Activated CD4-positive, alpha-beta T cell treated with anti-CD3 and anti-CD28 coated beads for 1 hour (primary cell): ENCODE data around the gene WSB1.

Source experiments
- DNase-seq: peaks from one replicate; pipeline ENCODE4 v3.0.0-alpha.2; 2020

Gene WSB1

DNA sequence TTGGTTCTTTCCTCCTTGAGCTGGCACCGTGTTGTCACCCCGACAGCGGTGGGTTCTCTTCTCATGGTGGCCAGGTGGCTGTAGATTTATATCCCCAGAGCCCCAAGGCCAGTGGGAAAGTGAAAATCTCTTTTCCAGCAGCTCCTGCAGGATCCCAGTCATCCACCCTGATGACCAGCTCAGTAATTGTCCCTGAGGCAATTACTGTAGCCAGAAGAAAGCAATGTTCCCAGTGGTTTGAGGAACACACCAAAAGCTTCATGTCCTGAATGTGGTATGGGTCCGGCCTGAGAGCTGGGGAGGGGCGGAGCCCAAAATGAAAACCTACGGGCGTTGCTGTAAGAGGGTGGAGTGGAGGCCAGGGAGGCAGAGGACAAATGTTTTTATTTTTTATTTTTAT is 69.0 kb downstream of the WSB1 start:
- DNase-seq, result no peak

DNA sequence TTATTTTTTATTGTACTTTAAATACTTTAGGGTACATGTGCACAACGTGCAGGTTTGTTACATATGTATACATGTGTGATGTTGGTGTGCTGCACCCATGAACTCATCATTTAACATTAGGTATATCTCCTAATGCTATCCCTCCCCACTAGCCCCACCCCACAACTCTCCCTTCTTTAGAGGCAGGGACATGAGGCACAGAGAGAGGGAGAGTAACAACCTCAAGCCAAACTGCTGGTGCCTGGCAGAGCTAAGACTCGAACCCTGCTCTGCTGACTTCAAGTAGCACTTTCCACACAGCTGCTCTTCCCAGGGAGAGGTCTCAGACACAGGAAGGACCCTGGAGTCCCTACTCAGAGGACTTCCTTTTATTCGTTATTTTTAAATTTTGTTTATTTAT is 69.4 kb downstream of the WSB1 start:
- DNase-seq, result no peak
